Measurements from ENCODE around the gene PROSER1.

- TF ChIP-seq CREM (CRISPR knock-in tag; IDR thresholded peaks at IDR 0.05) (no peak), ZNF263 (CRISPR knock-in tag; IDR thresholded peaks at IDR 0.05; ENCODE audit: low read depth) (no peak), CTCF (IDR thresholded peaks at IDR 0.05) (no peak), IRF2 (CRISPR knock-in tag; IDR thresholded peaks at IDR 0.05; ENCODE audit: borderline replicate concordance, low read depth) (no peak), NFE2L1 (CRISPR knock-in tag; IDR thresholded peaks at IDR 0.05) (no peak), E2F1 (CRISPR knock-in tag; IDR thresholded peaks at IDR 0.05) (no peak), USF2 (CRISPR knock-in tag; IDR thresholded peaks at IDR 0.05) (no peak), MAX (CRISPR knock-in tag; IDR thresholded peaks at IDR 0.05) (no peak)
Measured at GRCh38 chr13:39058040-39058439, 20.2 kb upstream of the PROSER1 start.
